Heart left ventricle (tissue), 13 donors: ENCODE results near the gene IL1RL1.

Experiments used
- CTCF ChIP-seq, 12 donors: fragments of 200-600 bp; sonication (generic) in 4 of 12; IDR thresholded peaks; one replicate each; pipeline versions ENCODE4 v1.5.0 to v1.8.0; 2018 to 2022; ENCODE audit warnings: antibody characterized with exemption in 12 of 12, mild to moderate bottlenecking in 5 of 12
- POLR2A ChIP-seq, 2 donors: fragments of 450-650 bp; IDR thresholded peaks; one replicate each; pipeline ENCODE4 v1.6.1; 2017; ENCODE audit warnings: antibody characterized with exemption in 2 of 2, mild to moderate bottlenecking in 2 of 2, moderate library complexity in 2 of 2
- donor health status: ischemic (EF 13 %, LVEDD 7.1; RV severe dilation, severe dysfunction).
- donor health status: DM: no; HTN: yes; CAD: no.
- donor health status: DM: no; HTN: no; CAD: no.
- donor health status: ischemic (EF 25% LVEDD 6.9; RV normal size, moderate dysfunction).
- donor health status: ischemic (EF 25% LVEDD 5.7; RV mildly dilated, moderate dysfunction).
- donor health status: ischemic (EF 35%, LVEDD 5.7; RV mildly dilated, moderate dysfunction).
- donor health status: nonischemic (EF 11% LVEDD 7.7; RV severe dilation, severe dysfunction).
- donor health status: DM: yes; HTN: yes; CAD: no.
- donor health status: PGD.
- donor health status: ischemic (EF 29% LVEDD 5.4; RV normal size, mild dysfunction).
- donor health status: nonischemic (EF 23%, LVEDD 6.1; RV moderate dilation, normal function).

GRCh38 chr2:102358496-102358895, 47.1 kb downstream of the IL1RL1 start:
- TF ChIP-seq CTCF (IDR thresholded peaks at IDR 0.05), result no peak
- no peak for TF ChIP-seq POLR2A (IDR thresholded peaks at IDR 0.05)
